HepG2 (cell line): ENCODE data around the gene ZFAND4. TPM values are rescaled to one million over a fixed set of nuclear protein-coding genes. Genes with fewer than 3 reads are reported as not detected.

Source experiments
- AKNA ChIP-seq: sonication (generic); formaldehyde crosslinking; IDR thresholded peaks from 2 replicates; pipeline ENCODE4 v1.4.0; 2020; ENCODE audit warnings: missing genetic modification reagents, borderline replicate concordance
- CHD2 ChIP-seq: IDR thresholded peaks from 2 replicates; pipeline ENCODE4 v1.6.1; 2011; ENCODE audit warnings: low read depth, low read length, improper control_type of control experiment
- ELF1 ChIP-seq: sonication (generic); formaldehyde crosslinking; IDR thresholded peaks from 2 replicates; pipeline ENCODE4 v1.4.0; 2020; ENCODE audit warnings: missing genetic modification reagents
- LRRFIP1 ChIP-seq: sonication (generic); formaldehyde crosslinking; conservative IDR thresholded peaks from 2 replicates; pipeline ENCODE4 v1.4.0; 2020; ENCODE audit warnings: missing genetic modification reagents
- MYNN ChIP-seq: sonication (generic); formaldehyde crosslinking; IDR thresholded peaks from 2 replicates; pipeline ENCODE4 v1.4.0; 2020; ENCODE audit warnings: mild to moderate bottlenecking, low read depth, missing genetic modification reagents
- NCOA2 ChIP-seq: sonication (generic); formaldehyde crosslinking; IDR thresholded peaks from 2 replicates; pipeline ENCODE4 v1.8.0; 2022; ENCODE audit warnings: inconsistent platforms
- SNAPC2 ChIP-seq: sonication (generic); formaldehyde crosslinking; IDR thresholded peaks from 2 replicates; pipeline ENCODE4 v1.8.1; 2022; ENCODE audit warnings: mild to moderate bottlenecking, missing genetic modification reagents
- TBX3 ChIP-seq: fragments of 450-650 bp; IDR thresholded peaks from 2 replicates; pipeline ENCODE4 v1.6.1; 2017; ENCODE audit warnings: antibody characterized with exemption, mild to moderate bottlenecking, inconsistent platforms, borderline replicate concordance
- TP53 ChIP-seq: sonication (generic); formaldehyde crosslinking; conservative IDR thresholded peaks from 2 replicates; pipeline ENCODE4 v1.4.0; 2020; ENCODE audit warnings: missing genetic modification reagents
- TRIM24 ChIP-seq: sonication (generic); formaldehyde crosslinking; IDR thresholded peaks from 2 replicates; pipeline ENCODE4 v1.8.0; 2022; ENCODE audit warnings: mild to moderate bottlenecking, missing genetic modification reagents
- ZBTB10 ChIP-seq: sonication (generic); formaldehyde crosslinking; IDR thresholded peaks from 2 replicates; pipeline ENCODE4 v1.4.0; 2020; ENCODE audit warnings: missing genetic modification reagents, borderline replicate concordance
- ZBTB7A ChIP-seq: sonication (generic); formaldehyde crosslinking; IDR thresholded peaks from 2 replicates; pipeline ENCODE4 v1.8.0; 2022; ENCODE audit warnings: mild to moderate bottlenecking, missing genetic modification reagents
- ZNF136 ChIP-seq: sonication (generic); formaldehyde crosslinking; IDR thresholded peaks from 2 replicates; pipeline ENCODE4 v1.8.1; 2022; ENCODE audit warnings: low read depth, mild to moderate bottlenecking, moderate library complexity, missing genetic modification reagents
- ZNF230 ChIP-seq: sonication (generic); formaldehyde crosslinking; IDR thresholded peaks from 2 replicates; pipeline ENCODE4 v1.4.0; 2020; ENCODE audit warnings: mild to moderate bottlenecking, missing genetic modification reagents
- ZNF335 ChIP-seq: sonication (generic); formaldehyde crosslinking; IDR thresholded peaks from 2 replicates; pipeline ENCODE4 v1.4.0; 2020; ENCODE audit warnings: missing genetic modification reagents
- ZNF570 ChIP-seq: sonication (generic); formaldehyde crosslinking; IDR thresholded peaks from 2 replicates; pipeline ENCODE4 v1.4.0; 2020; ENCODE audit warnings: mild to moderate bottlenecking, missing genetic modification reagents, borderline replicate concordance
- ZNF761 ChIP-seq: sonication (generic); formaldehyde crosslinking; conservative IDR thresholded peaks from 2 replicates; pipeline ENCODE4 v1.4.0; 2020; ENCODE audit warnings: mild to moderate bottlenecking, missing genetic modification reagents
- ZNF773 ChIP-seq: sonication (generic); formaldehyde crosslinking; IDR thresholded peaks from 2 replicates; pipeline ENCODE4 v1.4.0; 2020; ENCODE audit warnings: missing genetic modification reagents, borderline replicate concordance
- ZNF790 ChIP-seq: sonication (generic); formaldehyde crosslinking; IDR thresholded peaks from 2 replicates; pipeline ENCODE4 v1.8.0; 2022; ENCODE audit warnings: missing genetic modification reagents, mild to moderate bottlenecking, borderline replicate concordance
- polyA plus RNA-seq, 8 experiments: library from polyadenylated mRNA; depleted of rRNA in 3 of 8; stranded (reverse) in 7 of 8; unstranded in 1 of 8; fragments of >200 nt; fragmentation: Illumina TruSeq in 4 of 8; extraction: Trizol in 4 of 8; gene quantifications; 2 replicates each; pipeline versions ENCODE4 v1.2.1 to v1.2.3, GENCODE V29; 2011 to 2016; ENCODE audit warnings: low read depth in 4 of 8, missing spikeins in 1 of 8, mixed read lengths in 1 of 8; ENCODE audit not compliant: insufficient read depth in 1 of 8
- total RNA-seq, 5 experiments: library from RNA; depleted of rRNA; stranded (reverse); fragments of >200 nt; fragmentation: Illumina TruSeq; extraction: Trizol; gene quantifications; 2 replicates each; pipeline ENCODE4 v1.2.3, GENCODE V29; 2016; ENCODE audit warnings: low read depth in 1 of 5

ZFAND4 gene
- total and polyA plus RNA-seq, 2 of the 13 experiments (the other 11 are each of a cell fraction or from before 2014, with no cell fraction given): 2.9 to 9.2 TPM

- TF ChIP-seq ZNF230 (CRISPR knock-in tag) (0 out of 2 replicates have a peak, but pooled peaks have one; percentile 45), CHD2 (0 out of 2 replicates have a peak, but pooled peaks have one; percentile 32), MYNN (CRISPR knock-in tag) (0 out of 2 replicates have a peak, but pooled peaks have one; percentile 78), LRRFIP1 (CRISPR knock-in tag) (no peak), ZNF773 (no peak), ZNF136 (CRISPR knock-in tag) (peak; percentile 83; the same call in 1 of the 2 replicates), NCOA2 (CRISPR knock-in tag) (no peak), TP53 (CRISPR knock-in tag) (no peak), ZBTB10 (peak; percentile 60; the same call in 1 of the 2 replicates), ELF1 (CRISPR knock-in tag) (peak; percentile 64; the same call in 1 of the 2 replicates), AKNA (peak; percentile 72; the same call in 1 of the 2 replicates), ZBTB7A (no peak), TRIM24 (no peak), ZNF335 (CRISPR knock-in tag) (no peak), SNAPC2 (CRISPR knock-in tag) (no peak; the same call in 1 of the 2 replicates), TBX3 (no peak), ZNF790 (CRISPR knock-in tag) (peak; percentile 53; the same call in 1 of the 2 replicates), ZNF761 (CRISPR knock-in tag) (no peak), ZNF570 (CRISPR knock-in tag) (no peak)
These were observed at the start of gene ZFAND4 (continued) for GRCh38 chr10:45672181-45673073.
